ENCODE results near the gene KCND3. TPM values are rescaled to one million over a fixed set of nuclear protein-coding genes. Genes with fewer than 3 reads are reported as not detected.

Gene KCND3
- total and polyA plus RNA-seq, 4 donors: 1.0 to 27.1 (median 6.1) TPM

GRCh38 chr1:111761717-111762116 lies 227.8 kb downstream of the KCND3 start:
- Histone ChIP-seq H3K9ac (ENCODE audit: low read depth in 1 of 2, low read length in 2 of 2) (peak overlapping the region in 1 of 2 donors; percentile 25), H3K9me3 (ENCODE audit: control insufficient read depth in 4 of 4, low read length in 3 of 4) (no peaks in the 10 kb centered on the region), H3K27ac (ENCODE audit: low read depth in 1 of 2, low read length in 2 of 2) (no peak overlapping the region), H3K27me3 (ENCODE audit: control insufficient read depth in 4 of 4, insufficient read depth in 4 of 4, low read length in 3 of 4) (no peaks in the 10 kb centered on the region), H3K36me3 (ENCODE audit: control insufficient read depth in 4 of 4, insufficient read depth in 3 of 4, low read depth in 1 of 4, low read length in 3 of 4) (peaks cover 2 to 30% (median 30%) of the 10 kb centered on the region in 4 donors), H3K4me3 (ENCODE audit: low read depth in 1 of 3, low read length in 3 of 3) (no peak overlapping the region), H3K4me1 (ENCODE audit: control insufficient read depth in 4 of 4, insufficient read depth in 4 of 4, low read length in 3 of 4) (peaks cover 0 to 20% (median 9%) of the 10 kb centered on the region in 4 donors)
- WGBS: 34% methylated on average over 2 of the region's 2 CpGs
- no peak for DNase-seq (ENCODE audit: low spot score)
- TF ChIP-seq TAF1 (conservative IDR thresholded peaks at IDR 0.05) (no peak), NR2F2 (IDR thresholded peaks at IDR 0.05) (no peak), SP1 (IDR thresholded peaks at IDR 0.05) (no peak), FOXA2 (IDR thresholded peaks at IDR 0.05) (no peak), HNF4A (conservative IDR thresholded peaks at IDR 0.05) (no peak), HNF4G (IDR thresholded peaks at IDR 0.05) (no peak), JUND (IDR thresholded peaks at IDR 0.05) (no peak), CTCF (IDR thresholded peaks at IDR 0.05; ENCODE audit: low read depth, low read length, missing input control) (no peak)

- Histone ChIP-seq H3K4me3 (ENCODE audit: low read depth in 1 of 3, low read length in 3 of 3) (no peak overlapping the region), H3K27ac (ENCODE audit: low read depth in 1 of 2, low read length in 2 of 2) (no peak overlapping the region), H3K9me3 (ENCODE audit: control insufficient read depth in 4 of 4, low read length in 3 of 4) (no peaks in the 10 kb centered on the region), H3K9ac (ENCODE audit: low read depth in 1 of 2, low read length in 2 of 2) (no peak overlapping the region), H3K27me3 (ENCODE audit: control insufficient read depth in 4 of 4, insufficient read depth in 4 of 4, low read length in 3 of 4) (no peaks in the 10 kb centered on the region), H3K4me1 (ENCODE audit: control insufficient read depth in 4 of 4, insufficient read depth in 4 of 4, low read length in 3 of 4) (peaks cover 1 to 33% (median 18%) of the 10 kb centered on the region in 4 donors), H3K36me3 (ENCODE audit: control insufficient read depth in 4 of 4, insufficient read depth in 3 of 4, low read depth in 1 of 4, low read length in 3 of 4) (peaks cover 0 to 15% (median 9%) of the 10 kb centered on the region in 4 donors)
- TF ChIP-seq EGR1 (IDR thresholded peaks at IDR 0.05; ENCODE audit: low read depth in 2 of 2): no peak
- no peak for TF ChIP-seq RXRA (IDR thresholded peaks at IDR 0.05)
- no peak for TF ChIP-seq REST (IDR thresholded peaks at IDR 0.05)
- no peak for TF ChIP-seq MAX (IDR thresholded peaks at IDR 0.05)
- 76% methylated on average over 2 of the region's 2 CpGs for WGBS
- no peak for DNase-seq (ENCODE audit: low spot score)
Observed at GRCh38 chr1:111758373-111758772, 231.1 kb downstream of the KCND3 start.

- H3K27me3 ChIP-seq (ENCODE audit: control insufficient read depth in 4 of 4, insufficient read depth in 4 of 4, low read length in 3 of 4): no peaks in the 10 kb centered on the region
- under 1% methylated on average over 35 of the region's 35 CpGs for WGBS
- H3K9me3 ChIP-seq (ENCODE audit: control insufficient read depth in 4 of 4, low read length in 3 of 4): no peaks in the 10 kb centered on the region
- peak overlapping the region; percentile 56 to 87 for H3K9ac ChIP-seq (ENCODE audit: low read depth in 1 of 2, low read length in 2 of 2)
- peak overlapping the region; percentile 91 to 95 for H3K27ac ChIP-seq (ENCODE audit: low read depth in 1 of 2, low read length in 2 of 2)
- H3K4me1 ChIP-seq (ENCODE audit: control insufficient read depth in 4 of 4, insufficient read depth in 4 of 4, low read length in 3 of 4): peaks cover 1 to 29% (median 16%) of the 10 kb centered on the region in 4 donors
- no peak for TF ChIP-seq HNF4A (conservative IDR thresholded peaks at IDR 0.05)
- no peak for TF ChIP-seq NR2F2 (IDR thresholded peaks at IDR 0.05)
- no peak for TF ChIP-seq JUND (IDR thresholded peaks at IDR 0.05)
- no peak for TF ChIP-seq RXRA (IDR thresholded peaks at IDR 0.05)
- no peak for TF ChIP-seq RAD21 (IDR thresholded peaks at IDR 0.05)
- no peak for TF ChIP-seq FOXA2 (IDR thresholded peaks at IDR 0.05)
- TF ChIP-seq ATF3 (IDR thresholded peaks at IDR 0.05): no peak
- TF ChIP-seq REST (IDR thresholded peaks at IDR 0.05): no peak
- no peak for TF ChIP-seq GABPA (IDR thresholded peaks at IDR 0.05 in 1 of 2, conservative IDR thresholded peaks at IDR 0.05 in 1 of 2)
- no peak for TF ChIP-seq EGR1 (IDR thresholded peaks at IDR 0.05; ENCODE audit: low read depth in 2 of 2)
- peaks cover 0 to 4% (median 0%) of the 10 kb centered on the region in 4 donors for H3K36me3 ChIP-seq (ENCODE audit: control insufficient read depth in 4 of 4, insufficient read depth in 3 of 4, low read depth in 1 of 4, low read length in 3 of 4)
- peak overlapping the region; percentile 78 to 99 (median 82) for H3K4me3 ChIP-seq (ENCODE audit: low read depth in 1 of 3, low read length in 3 of 3)
- no peak for DNase-seq (ENCODE audit: low spot score)
Observed at GRCh38 chr1:111756124-111756513, 233.3 kb downstream of the KCND3 start.
